H9 (cell line): ENCODE data around the gene BACE2. TPM values are rescaled to one million over a fixed set of nuclear protein-coding genes. Genes with fewer than 3 reads are reported as not detected.

Experiments
- DNase-seq: peaks from one replicate; pipeline ENCODE4 v3.0.0-alpha.2; 2017
- H2AFZ ChIP-seq: one replicate; pipeline ENCODE4 v1.6.1; 2013; ENCODE audit warnings: mild to moderate bottlenecking, low read length, control low read depth, moderate library complexity
- H2AK5ac ChIP-seq: 2 replicates; pipeline ENCODE4 v1.6.1; 2013; ENCODE audit warnings: low read length, control low read depth, mixed read lengths; ENCODE audit not compliant: insufficient read length
- H2BK120ac ChIP-seq: one replicate; pipeline ENCODE4 v1.6.1; 2013; ENCODE audit warnings: low read depth, mild to moderate bottlenecking, low read length, control low read depth, inconsistent platforms; ENCODE audit not compliant: poor library complexity, severe bottlenecking
- H2BK12ac ChIP-seq: 2 replicates; pipeline ENCODE4 v1.6.1; 2013; ENCODE audit warnings: low read length, control low read depth, mixed read lengths, low read depth; ENCODE audit not compliant: insufficient read length
- H2BK15ac ChIP-seq: 2 replicates; pipeline ENCODE4 v1.6.1; 2013; ENCODE audit warnings: low read depth, low read length, control low read depth
- H2BK20ac ChIP-seq: one replicate; pipeline ENCODE4 v1.6.1; 2013; ENCODE audit warnings: low read depth, mild to moderate bottlenecking, low read length, control low read depth, inconsistent platforms; ENCODE audit not compliant: poor library complexity, severe bottlenecking
- H2BK5ac ChIP-seq: 2 replicates; pipeline ENCODE4 v1.6.1; 2013; ENCODE audit warnings: low read length, control low read depth, mixed read lengths; ENCODE audit not compliant: insufficient read length
- H3K14ac ChIP-seq: 2 replicates; pipeline ENCODE4 v1.6.1; 2013; ENCODE audit warnings: low read length, control low read depth; ENCODE audit not compliant: insufficient read depth
- H3K18ac ChIP-seq: 2 replicates; pipeline ENCODE4 v1.6.1; 2013; ENCODE audit warnings: low read depth, mild to moderate bottlenecking, mixed read lengths, low read length, control low read depth; ENCODE audit not compliant: insufficient read length
- H3K23ac ChIP-seq: 2 replicates; pipeline ENCODE4 v1.6.1; 2013; ENCODE audit warnings: low read length, control low read depth, mixed read lengths, low read depth; ENCODE audit not compliant: insufficient read length
- H3K23me2 ChIP-seq: 2 replicates; pipeline ENCODE4 v1.6.1; 2013; ENCODE audit warnings: low read depth, mild to moderate bottlenecking, mixed read lengths, low read length, control low read depth; ENCODE audit not compliant: insufficient read length, poor library complexity, severe bottlenecking
- H3K27ac ChIP-seq: 2 replicates; pipeline ENCODE4 v1.5.1; 2013; ENCODE audit warnings: low read length, control low read depth, mixed read lengths, low read depth; ENCODE audit not compliant: insufficient read length
- H3K27me3 ChIP-seq: 2 replicates; pipeline ENCODE4 v1.6.1; 2013; ENCODE audit warnings: low read length, control low read depth, inconsistent platforms; ENCODE audit not compliant: insufficient read depth
- H3K4ac ChIP-seq: 2 replicates; pipeline ENCODE4 v1.6.1; 2013; ENCODE audit warnings: low read depth, mild to moderate bottlenecking, control low read depth, inconsistent platforms, low read length, moderate library complexity
- H3K4me1 ChIP-seq: 2 replicates; pipeline ENCODE4 v1.6.1; 2013; ENCODE audit warnings: low read length, control low read depth, inconsistent platforms; ENCODE audit not compliant: insufficient read depth
- H3K4me2 ChIP-seq: 2 replicates; pipeline ENCODE4 v1.6.1; 2013; ENCODE audit warnings: low read length, control low read depth, mixed read lengths; ENCODE audit not compliant: insufficient read length, insufficient read depth
- H3K56ac ChIP-seq: 2 replicates; pipeline ENCODE4 v1.6.1; 2013; ENCODE audit warnings: low read depth, mild to moderate bottlenecking, mixed read lengths, low read length, control low read depth; ENCODE audit not compliant: insufficient read length
- H3K79me1 ChIP-seq: 2 replicates; pipeline ENCODE4 v1.6.1; 2013; ENCODE audit warnings: low read depth, mild to moderate bottlenecking, moderate library complexity, low read length, control low read depth, inconsistent platforms; ENCODE audit not compliant: insufficient read depth, poor library complexity, severe bottlenecking
- H3K79me2 ChIP-seq: 2 replicates; pipeline ENCODE4 v1.6.1; 2013; ENCODE audit warnings: low read length, control low read depth, inconsistent platforms; ENCODE audit not compliant: insufficient read depth
- H3K9ac ChIP-seq: 2 replicates; pipeline ENCODE4 v1.6.1; 2013; ENCODE audit warnings: low read length, control low read depth, mixed read lengths; ENCODE audit not compliant: insufficient read length; ENCODE audit errors: extremely low read depth
- H3K9me3 ChIP-seq: one replicate; pipeline ENCODE4 v1.6.1; 2013; ENCODE audit warnings: low read depth, low read length, inconsistent platforms; ENCODE audit not compliant: control insufficient read depth
- H3T11ph ChIP-seq: one replicate; pipeline ENCODE4 v1.6.1; 2013; ENCODE audit warnings: mild to moderate bottlenecking, low read length, control low read depth, inconsistent platforms
- H4K20me1 ChIP-seq: one replicate; pipeline ENCODE4 v1.6.1; 2013; ENCODE audit not compliant: control insufficient read depth, insufficient read length, insufficient read depth
- H4K5ac ChIP-seq: 2 replicates; pipeline ENCODE4 v1.6.1; 2013; ENCODE audit warnings: low read depth, mild to moderate bottlenecking, mixed read lengths, low read length, control low read depth; ENCODE audit not compliant: insufficient read length
- H4K8ac ChIP-seq: replicated peaks from 2 replicates; pipeline ENCODE4 v1.6.1; 2013; ENCODE audit warnings: low read length, control low read depth, mixed read lengths, low read depth; ENCODE audit not compliant: insufficient read length
- H4K91ac ChIP-seq: 2 replicates; pipeline ENCODE4 v1.6.1; 2013; ENCODE audit warnings: low read depth, mild to moderate bottlenecking, moderate library complexity, mixed read lengths, low read length, control low read depth; ENCODE audit not compliant: insufficient read length
- H3K27ac Mint-ChIP-seq, 3 experiments: 2 replicates in 2 of 3; 3 replicates in 1 of 3; pipeline ENCODE4 v1.8.0; 2020 to 2021; ENCODE audit warnings: mixed read lengths in 3 of 3, mild to moderate bottlenecking in 1 of 3, moderate library complexity in 1 of 3
- H3K27me3 Mint-ChIP-seq: 2 replicates; pipeline ENCODE4 v1.8.0; 2021; ENCODE audit warnings: low read depth, mild to moderate bottlenecking, moderate library complexity, mixed read lengths
- H3K36me3 Mint-ChIP-seq, 3 experiments: 2 replicates in 2 of 3; 3 replicates in 1 of 3; pipeline ENCODE4 v1.8.0; 2020 to 2021; ENCODE audit warnings: low read depth in 3 of 3, mixed read lengths in 3 of 3; ENCODE audit not compliant: insufficient read depth in 1 of 3
- H3K4me1 Mint-ChIP-seq, 2 experiments: 2 replicates each; pipeline ENCODE4 v1.8.0; 2020; ENCODE audit warnings: mixed read lengths in 2 of 2
- H3K4me3 Mint-ChIP-seq, 2 experiments: 2 replicates in 1 of 2; 3 replicates in 1 of 2; pipeline ENCODE4 v1.8.0; 2020 to 2021; ENCODE audit warnings: mild to moderate bottlenecking in 2 of 2, mixed read lengths in 2 of 2, moderate library complexity in 1 of 2
- H3K9me3 Mint-ChIP-seq, 2 experiments: 2 replicates in 1 of 2; 3 replicates in 1 of 2; pipeline ENCODE4 v1.8.0; 2020; ENCODE audit warnings: mild to moderate bottlenecking in 2 of 2, mixed read lengths in 2 of 2, moderate library complexity in 1 of 2
- CTCF ChIP-seq: fragments of 200-600 bp; sonication (generic); conservative IDR thresholded peaks from 3 replicates; pipeline ENCODE4 v1.8.0; 2021; ENCODE audit warnings: antibody characterized with exemption, mild to moderate bottlenecking
- WGBS: extraction: QIAGEN DNeasy Blood & Tissue Kit; methylation state at CpG from one replicate; pipeline ENCODE4 v1.1.7; 2013; ENCODE audit warnings: missing lambda C conversion rate, low lambda C conversion rate, mixed read lengths; ENCODE audit not compliant: insufficient read length; ENCODE audit errors: extremely low coverage; 5-methylcytosine and 5-hydroxymethylcytosine counted together
- total RNA-seq: library from RNA; stranded (reverse); gene quantifications from 2 replicates; pipeline ENCODE4 v1.2.1, GENCODE V29; 2021

The BACE2 gene
- total RNA-seq, 1 experiment from 2014 or later, result 8.0 TPM

GRCh38 chr21:41231060-41231459 lies 63.1 kb downstream of the BACE2 start:
- no peaks in the 10 kb centered on the region for H3K9me3 ChIP-seq
- Mint-ChIP-seq H3K9me3 (no peaks in the 10 kb centered on the region; a peak in 1 of 5 replicates), H3K4me3 (no peak overlapping the region), H3K36me3 (peaks cover 4 to 8% (median 5%) of the 10 kb centered on the region in 3 experiments), H3K4me1 (peaks cover 12 to 17% of the 10 kb centered on the region in 2 experiments), H3K27me3 (no peaks in the 10 kb centered on the region; the same call in 1 of the 2 replicates), H3K27ac (no peak overlapping the region)
- no peak overlapping the region for H2BK12ac ChIP-seq
- H4K20me1 ChIP-seq, result no peaks in the 10 kb centered on the region
- no peak overlapping the region for H2BK15ac ChIP-seq
- no peak overlapping the region for H3K23ac ChIP-seq
- TF ChIP-seq CTCF, result no peak
- H3K27me3 ChIP-seq, result no peaks in the 10 kb centered on the region
- H4K91ac ChIP-seq, result no peak overlapping the region
- no peak overlapping the region for H3T11ph ChIP-seq
- no peak overlapping the region for H3K4ac ChIP-seq
- WGBS, result no CpG with 5 or more reads among the region's 6 CpGs
- no peaks in the 10 kb centered on the region for H3K79me1 ChIP-seq
- no peak overlapping the region for H3K14ac ChIP-seq
- no peak overlapping the region for H2AK5ac ChIP-seq
- H3K18ac ChIP-seq, result no peak overlapping the region
- DNase-seq, result no peak
- H3K4me1 ChIP-seq, result peaks cover 1% of the 10 kb centered on the region; the same call in 1 of the 2 replicates
- no peak overlapping the region for H2AFZ ChIP-seq
- no peak overlapping the region for H2BK20ac ChIP-seq
- no peak overlapping the region for H4K8ac ChIP-seq
- H3K9ac ChIP-seq, result no peak overlapping the region
- H3K79me2 ChIP-seq, result no peaks in the 10 kb centered on the region
- H2BK120ac ChIP-seq, result no peak overlapping the region
- H3K56ac ChIP-seq, result no peak overlapping the region
- no peak overlapping the region for H3K4me2 ChIP-seq
- H3K23me2 ChIP-seq, result no peaks in the 10 kb centered on the region
- no peak overlapping the region for H4K5ac ChIP-seq
- H2BK5ac ChIP-seq, result no peak overlapping the region
- no peak overlapping the region for H3K27ac ChIP-seq
